Activated CD4-positive, alpha-beta T cell treated with anti-CD3 and anti-CD28 coated beads, Interleukin-2, amount 50 U/mL, for 1 hour (primary cell): ENCODE results near the gene OR5D18.
"Not testable (repeated sequence)": the region's sequence is repeated elsewhere in the genome, so short reads cannot be mapped to it uniquely, and the experiment has no call there.

Source experiments
- DNase-seq: peaks from one replicate; pipeline ENCODE4 v3.0.0-alpha.2; 2020

OR5D18 gene

GRCh38 chr11:55819330-55819729 is at the start of gene OR5D18:
TSS of gene OR5D18 (plus strand) at chr11:55819630. CDS start at chr11:55819630, 0 bp downstream.
- DNase-seq: no peak

GRCh38 chr11:55773138-55773537 is 46.3 kb upstream of the OR5D18 start, which contains the start of gene OR5D13:
TSS of gene OR5D13 (plus strand) at chr11:55773438. CDS start at chr11:55773438, 0 bp downstream.
- DNase-seq: no peak

- no peak for DNase-seq
Observed at GRCh38 chr11:55791606-55792005, 27.8 kb upstream of the OR5D18 start.

- DNase-seq: no peak
Observed at GRCh38 chr11:55793321-55793720, 26.1 kb upstream of the OR5D18 start.

GRCh38 chr11:55795256-55795655 is 24.2 kb upstream of the OR5D18 start, which contains the start of gene OR5D14:
TSS of gene OR5D14 (plus strand) at chr11:55795556. CDS start at chr11:55795556, 0 bp downstream.
- no peak for DNase-seq

GRCh38 chr11:55806248-55806647 is 13.2 kb upstream of the OR5D18 start:
- DNase-seq: no peak

GRCh38 chr11:55811067-55811466 is 8.4 kb upstream of the OR5D18 start, which contains the start of gene OR5L1:
TSS of gene OR5L1 (plus strand) at chr11:55811367. CDS start at chr11:55811467, 100 bp downstream.
- DNase-seq: no peak

GRCh38 chr11:55826919-55827318 is 7.5 kb downstream of the OR5D18 start, which contains the start of gene OR5L2:
TSS of gene OR5L2 (plus strand) at chr11:55827219. CDS start at chr11:55827219, 0 bp downstream.
- DNase-seq: no peak

GRCh38 chr11:55838452-55838851 is 19.0 kb downstream of the OR5D18 start, which contains the start of gene OR5D16:
TSS of gene OR5D16 (plus strand) at chr11:55838752. CDS start at chr11:55838752, 0 bp downstream.
- no peak for DNase-seq

GRCh38 chr11:55847453-55847852 is 28.0 kb downstream of the OR5D18 start:
- no peak for DNase-seq

GRCh38 chr11:55849037-55849436 is 29.6 kb downstream of the OR5D18 start:
- no peak for DNase-seq

GRCh38 chr11:55852141-55852540 is 32.7 kb downstream of the OR5D18 start:
- DNase-seq: no peak

- no peak for DNase-seq
Observed at GRCh38 chr11:55854704-55855103, 35.3 kb downstream of the OR5D18 start.

- DNase-seq: not testable (repeated sequence)
Observed at GRCh38 chr11:55867354-55867753, 47.9 kb downstream of the OR5D18 start.
